Left renal pelvis (tissue), 4 donors: ENCODE measurements around the gene P2RY6. TPM values are rescaled to one million over a fixed set of nuclear protein-coding genes. Genes with fewer than 3 reads are reported as not detected.

ENCODE experiments used
- DNase-seq, 4 donors: peaks; one replicate each; pipeline ENCODE4 v3.0.0-alpha.2; 2013; ENCODE audit warnings: low read depth in 4 of 4, low spot score in 3 of 4
- polyA plus RNA-seq, 4 donors: library from polyadenylated mRNA; unstranded; fragments of 120-200 nt; gene quantifications; one replicate each; pipeline ENCODE4 v1.2.1, GENCODE V29; 2013; ENCODE audit not compliant: insufficient read length in 4 of 4

P2RY6 gene
- polyA plus RNA-seq, 4 donors = 0.68 to 1.3 (median 1.0) TPM

- no peak for DNase-seq
Observed at GRCh38 chr11:73312036-73312435, 39.9 kb downstream of the P2RY6 start.

- no peak for DNase-seq
Observed at GRCh38 chr11:73312851-73313327, 40.8 kb downstream of the P2RY6 start.

DNA sequence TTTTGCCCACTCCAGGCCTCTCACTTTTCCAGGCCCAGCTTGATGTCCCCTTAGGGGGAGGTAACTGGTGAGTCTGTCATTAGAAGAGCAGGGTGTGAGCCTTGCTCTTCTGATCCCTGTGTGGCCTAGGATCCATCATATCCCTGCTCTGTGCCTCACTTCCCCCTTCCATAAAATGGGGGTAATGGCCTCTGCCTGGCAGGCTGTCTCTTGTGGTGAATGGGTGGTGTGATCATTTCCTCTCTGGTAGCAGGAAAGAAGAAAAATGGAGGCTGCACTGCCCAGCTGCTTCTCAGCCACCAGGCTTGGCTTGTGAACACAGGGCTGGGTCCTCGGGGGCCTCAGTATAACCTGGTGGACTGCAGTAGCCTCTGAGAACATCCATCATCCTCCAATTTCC lies 41.5 kb downstream of the P2RY6 start:
- DNase-seq = no peak

- peak in 1 of 4 donors; percentile 83 for DNase-seq
Observed at GRCh38 chr11:73314117-73314961, 42.2 kb downstream of the P2RY6 start.

- no peak for DNase-seq
Observed at GRCh38 chr11:73315293-73316020, 43.3 kb downstream of the P2RY6 start.

- no peak for DNase-seq
Observed at GRCh38 chr11:73316422-73316821, 44.3 kb downstream of the P2RY6 start.

DNA sequence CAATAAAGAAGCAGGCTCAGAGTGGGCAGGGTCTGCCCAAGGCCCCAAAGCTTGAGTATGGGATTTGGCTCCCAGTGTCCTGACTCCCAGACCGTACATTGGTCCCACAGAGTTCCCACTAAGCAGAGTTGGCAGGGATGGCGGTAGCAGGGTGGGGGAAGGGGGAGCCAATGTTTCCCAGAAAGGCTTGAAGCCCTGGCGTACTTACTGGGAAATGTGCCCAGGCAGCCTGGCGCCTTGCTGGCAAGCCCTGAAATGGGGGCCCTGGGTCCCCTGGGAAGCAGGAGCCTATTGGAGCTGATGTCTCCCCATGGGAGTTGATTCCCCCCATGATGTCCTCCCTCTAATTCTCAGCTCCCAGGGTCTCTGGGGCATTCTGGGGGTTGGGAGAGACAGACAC lies 45.2 kb downstream of the P2RY6 start:
- DNase-seq = no peak

GRCh38 chr11:73317803-73318202 lies 45.7 kb downstream of the P2RY6 start:
- DNase-seq = no peak

DNA sequence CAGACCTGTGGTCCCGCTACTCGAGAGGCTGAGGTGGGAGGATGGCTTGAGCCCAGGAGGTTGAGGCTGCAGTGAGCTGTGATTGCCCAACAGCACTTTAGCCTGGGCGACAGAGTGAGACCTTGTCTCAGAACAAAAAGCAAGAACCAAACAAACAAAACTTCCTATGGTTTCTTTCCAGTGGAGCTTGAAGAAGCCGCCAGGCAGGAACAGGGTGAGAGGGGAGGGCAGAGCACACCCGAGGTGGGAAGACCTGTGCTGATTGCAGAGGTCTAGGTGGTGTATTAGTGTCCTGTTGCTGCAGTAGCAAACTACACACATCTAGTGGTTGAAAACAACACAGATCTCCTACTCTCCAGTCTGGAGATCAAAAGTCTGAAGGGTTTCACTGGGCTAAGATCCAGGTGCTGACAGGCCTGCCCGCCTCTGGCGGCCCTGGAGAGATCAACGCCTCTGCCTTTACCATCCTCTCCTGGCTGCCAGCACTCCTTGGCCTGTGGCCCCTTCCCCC lies 46.4 kb downstream of the P2RY6 start:
- DNase-seq = no peak

DNA sequence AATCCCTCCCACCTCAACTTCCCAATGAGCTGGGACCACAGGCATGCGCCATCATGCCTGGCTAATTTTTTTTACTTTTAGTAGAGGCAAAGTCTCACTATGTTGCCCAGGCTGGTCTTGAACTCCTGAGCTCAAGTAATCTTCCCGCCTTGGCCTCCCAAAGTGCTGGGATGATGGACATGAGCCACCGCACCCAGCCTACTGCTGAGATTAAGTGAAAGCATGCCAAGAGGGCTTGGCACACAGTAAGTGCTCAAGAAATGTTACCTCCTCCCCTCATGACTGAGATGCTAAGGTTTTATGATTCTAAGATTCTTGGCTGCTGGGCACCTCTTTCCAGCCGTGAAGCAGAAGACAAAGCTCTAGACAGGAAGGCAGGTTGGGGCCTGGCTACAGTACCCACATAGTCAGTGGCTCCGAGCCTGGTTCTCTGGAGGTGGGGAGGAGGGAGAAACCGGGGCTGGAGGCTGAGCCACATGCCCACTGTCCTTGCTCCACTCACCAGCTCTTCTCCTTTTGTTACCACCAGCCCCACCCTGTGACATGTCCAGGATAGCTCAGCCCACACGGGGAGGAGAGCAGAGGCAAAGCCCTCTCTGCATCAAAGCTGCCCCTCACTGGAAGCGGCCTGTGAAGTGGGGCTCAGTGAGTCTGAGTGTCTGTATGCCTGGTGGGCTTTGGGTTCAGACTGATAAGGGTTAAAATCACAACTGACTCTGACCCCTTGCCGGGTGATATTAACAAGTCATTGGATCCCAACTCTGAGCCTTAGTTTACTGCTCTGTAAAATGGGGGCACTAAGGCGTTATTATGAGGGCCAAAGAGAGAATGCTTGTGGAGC lies 48.8 kb downstream of the P2RY6 start:
- no peak for DNase-seq

- DNase-seq = no peak
Observed at GRCh38 chr11:73321604-73322381, 49.7 kb downstream of the P2RY6 start.

GRCh38 chr11:73322382-73323306 lies 50.5 kb downstream of the P2RY6 start:
- no peak for DNase-seq

- no peak for DNase-seq
Observed at GRCh38 chr11:73323464-73323863, 51.3 kb downstream of the P2RY6 start.

DNA sequence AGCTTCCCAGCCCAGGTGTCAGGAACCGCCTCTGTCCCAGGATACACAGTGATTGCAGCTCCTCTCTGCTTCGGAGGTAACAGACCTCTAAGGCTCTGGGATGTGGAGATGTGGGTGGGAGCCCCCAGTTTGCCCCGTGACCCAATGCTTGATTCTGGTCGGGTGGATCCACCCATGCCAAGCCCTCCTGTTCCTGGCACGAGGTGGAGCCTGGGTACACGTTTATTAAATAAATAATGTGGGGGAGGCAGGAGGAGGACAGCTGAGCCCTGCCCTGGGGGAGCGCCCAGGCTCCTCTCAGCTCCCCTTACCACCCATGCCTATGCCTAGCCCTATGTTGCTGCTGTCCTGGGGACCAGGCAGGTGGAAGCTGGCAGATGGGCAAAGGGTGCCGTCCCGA lies 52.0 kb downstream of the P2RY6 start:
- no peak for DNase-seq

GRCh38 chr11:73324665-73325035 lies 52.5 kb downstream of the P2RY6 start:
- DNase-seq = no peak

- no peak for DNase-seq
Observed at GRCh38 chr11:73325036-73325981, 53.2 kb downstream of the P2RY6 start.

DNA sequence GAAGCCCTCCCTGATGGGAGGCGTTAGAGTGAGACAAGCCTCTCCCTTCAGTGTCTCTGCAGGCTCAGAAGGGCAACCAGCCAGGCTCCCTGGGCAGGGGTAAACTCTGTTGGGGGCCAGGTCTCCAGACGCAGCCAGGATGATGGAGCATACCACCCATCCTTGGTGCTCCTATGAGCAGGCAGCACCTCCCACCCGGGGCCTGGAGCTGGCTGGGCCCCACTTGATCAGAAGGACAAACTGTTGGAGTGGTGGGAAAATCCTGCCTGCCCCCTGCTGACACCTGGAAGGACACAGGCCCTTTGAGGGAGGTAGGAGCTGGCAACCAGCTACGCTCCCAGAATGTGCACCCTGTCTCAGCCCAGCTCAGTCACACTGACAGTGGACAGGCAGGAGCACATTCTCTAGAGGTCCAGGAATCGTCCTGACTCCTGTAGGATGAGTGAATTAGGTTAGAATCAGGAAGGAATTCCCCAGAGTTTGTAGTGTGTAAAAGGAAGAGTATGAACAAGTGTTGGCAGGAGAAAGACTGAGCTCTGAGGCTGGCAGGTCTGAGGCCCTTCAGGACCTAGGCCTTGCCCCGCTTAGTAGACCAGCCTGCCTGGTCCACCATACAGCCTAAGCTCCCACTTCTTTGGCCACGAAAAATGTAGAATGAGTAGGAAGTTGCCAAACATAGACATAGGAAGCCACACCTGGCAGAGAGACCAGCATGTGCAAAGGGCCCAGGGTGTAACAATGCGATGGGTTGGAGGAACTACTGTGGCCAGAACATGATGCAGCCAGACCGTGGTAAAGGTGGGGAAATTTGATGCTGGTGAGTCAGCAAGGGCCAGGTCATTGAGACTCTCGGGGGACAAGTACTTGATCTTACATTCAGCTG lies 55.0 kb downstream of the P2RY6 start:
- DNase-seq = no peak
